IPS-15b (cell line): ENCODE measurements around the gene ROCK2.

Experiments used
- H3K27me3 ChIP-seq: one replicate; pipeline ENCODE4 v1.6.1; 2013; ENCODE audit warnings: low read length; ENCODE audit not compliant: control insufficient read depth, insufficient read depth
- H3K36me3 ChIP-seq: one replicate; pipeline ENCODE4 v1.6.1; 2013; ENCODE audit warnings: low read length; ENCODE audit not compliant: control insufficient read depth, insufficient read depth
- H3K4me1 ChIP-seq: one replicate; pipeline ENCODE4 v1.6.1; 2013; ENCODE audit warnings: mild to moderate bottlenecking, low read length; ENCODE audit not compliant: control insufficient read depth, insufficient read depth
- H3K4me3 ChIP-seq: one replicate; pipeline ENCODE4 v1.5.1; 2013; ENCODE audit warnings: low read depth, low read length
- H3K9ac ChIP-seq: one replicate; pipeline ENCODE4 v1.6.1; 2013; ENCODE audit warnings: low read depth, mild to moderate bottlenecking, low read length
- H3K9me3 ChIP-seq: one replicate; pipeline ENCODE4 v1.6.1; 2013; ENCODE audit warnings: mild to moderate bottlenecking, low read length; ENCODE audit not compliant: control insufficient read depth, insufficient read depth

ROCK2 gene

GRCh38 chr2:11377928-11378545, 33.6 kb upstream of the ROCK2 start:
- H3K9ac ChIP-seq = no peak overlapping the region

DNA sequence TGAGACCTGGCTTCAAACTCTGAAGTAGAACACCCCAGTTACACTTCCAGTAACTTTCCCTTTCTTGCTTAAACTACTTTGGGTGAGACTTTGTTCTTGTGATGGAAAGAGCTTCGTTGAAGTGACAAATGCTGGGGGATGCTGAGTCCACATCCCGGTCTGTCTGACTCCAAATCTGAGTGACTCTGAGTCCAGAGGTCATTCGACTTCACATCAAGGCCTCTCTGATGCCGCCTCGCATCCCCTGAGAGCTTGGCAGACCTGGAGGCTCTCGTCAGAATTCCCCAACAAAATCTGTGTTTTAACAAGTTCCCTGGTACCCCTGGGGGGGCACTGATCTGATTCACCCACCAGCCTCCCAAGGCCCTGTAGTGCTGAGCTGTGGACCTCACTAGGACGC, 31.6 kb upstream of the ROCK2 start:
- Histone ChIP-seq H3K9ac (no peak overlapping the region), H3K36me3 (no peaks in the 10 kb centered on the region), H3K4me3 (no peak overlapping the region), H3K4me1 (peaks cover 4% of the 10 kb centered on the region), H3K9me3 (no peaks in the 10 kb centered on the region), H3K27me3 (no peaks in the 10 kb centered on the region)

More at GRCh38 chr2:11377928-11378545, 33.6 kb upstream of the ROCK2 start:
- no peaks in the 10 kb centered on the region for H3K36me3 ChIP-seq
- no peak overlapping the region for H3K4me3 ChIP-seq
- no peaks in the 10 kb centered on the region for H3K27me3 ChIP-seq
- H3K4me1 ChIP-seq = peaks cover 4% of the 10 kb centered on the region
- no peaks in the 10 kb centered on the region for H3K9me3 ChIP-seq

DNA sequence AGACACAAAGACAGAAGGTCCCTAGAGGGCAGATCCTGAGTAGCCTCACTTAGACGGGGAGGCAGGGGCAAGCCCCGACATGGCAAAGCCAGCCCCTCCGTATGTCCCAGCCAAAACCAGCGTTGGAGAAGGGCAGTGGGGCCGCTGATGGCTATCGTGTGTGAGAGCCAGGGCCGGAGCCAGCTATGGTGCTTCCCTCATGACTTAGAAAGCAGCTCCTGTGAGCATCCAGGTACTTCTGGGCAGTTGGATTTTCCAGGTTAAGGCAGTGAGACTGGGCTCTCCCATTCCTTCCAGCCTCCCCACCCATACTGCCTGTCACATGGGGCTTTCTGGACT, 31.2 kb upstream of the ROCK2 start:
- H3K4me1 ChIP-seq = peaks cover 4% of the 10 kb centered on the region
- H3K9me3 ChIP-seq = no peaks in the 10 kb centered on the region
- H3K9ac ChIP-seq = no peak overlapping the region
- no peaks in the 10 kb centered on the region for H3K27me3 ChIP-seq
- no peak overlapping the region for H3K4me3 ChIP-seq
- no peaks in the 10 kb centered on the region for H3K36me3 ChIP-seq

DNA sequence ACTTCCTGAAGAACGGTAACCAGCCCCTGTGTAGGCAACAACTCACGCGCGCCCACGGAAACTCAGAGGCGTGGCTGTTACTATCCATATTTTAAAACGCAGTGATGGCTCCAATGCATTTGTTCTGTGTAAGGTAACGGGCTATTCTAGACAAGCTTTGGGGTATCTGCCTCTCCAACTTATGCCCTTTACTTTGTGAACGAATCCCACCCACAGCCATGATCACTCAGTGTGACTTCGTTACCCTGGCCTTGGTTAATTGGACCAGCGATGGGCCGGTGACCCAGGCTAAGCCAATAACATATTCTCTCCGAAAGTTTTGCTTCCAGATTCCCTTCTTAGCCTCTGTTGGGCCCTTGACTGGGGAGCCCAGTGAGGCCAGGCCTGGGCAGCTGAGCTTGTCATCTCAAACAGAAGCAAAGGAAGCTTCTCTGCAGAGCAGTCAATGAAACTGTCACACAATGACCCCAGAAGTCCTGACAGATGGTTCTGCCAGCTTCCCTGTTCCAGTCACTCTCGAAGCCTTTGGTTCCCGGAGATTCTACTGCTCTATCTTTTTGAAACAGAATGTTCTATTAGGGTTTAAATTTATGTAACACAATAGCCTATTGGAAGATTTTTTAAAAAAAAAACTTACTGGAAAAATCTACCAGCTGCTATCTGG, 30.7 kb upstream of the ROCK2 start:
- Histone ChIP-seq H3K4me1 (peaks cover 4% of the 10 kb centered on the region), H3K4me3 (no peak overlapping the region), H3K9ac (no peak overlapping the region)

GRCh38 chr2:11373096-11373495, 28.7 kb upstream of the ROCK2 start:
- H3K4me3 ChIP-seq = no peak overlapping the region

More for the DNA sequence above, 30.7 kb upstream of the ROCK2 start:
- Histone ChIP-seq H3K27me3 (no peaks in the 10 kb centered on the region), H3K9me3 (no peaks in the 10 kb centered on the region), H3K36me3 (no peaks in the 10 kb centered on the region)

GRCh38 chr2:11371092-11371937, 26.9 kb upstream of the ROCK2 start:
- Histone ChIP-seq H3K9me3 (no peaks in the 10 kb centered on the region), H3K9ac (peak overlapping the region; percentile 12), H3K4me1 (peaks cover 4% of the 10 kb centered on the region), H3K27me3 (no peaks in the 10 kb centered on the region), H3K36me3 (no peaks in the 10 kb centered on the region), H3K4me3 (no peak overlapping the region)

More at GRCh38 chr2:11373096-11373495, 28.7 kb upstream of the ROCK2 start:
- Histone ChIP-seq H3K36me3 (no peaks in the 10 kb centered on the region), H3K9me3 (no peaks in the 10 kb centered on the region), H3K27me3 (no peaks in the 10 kb centered on the region), H3K4me1 (peaks cover 4% of the 10 kb centered on the region), H3K9ac (no peak overlapping the region)

DNA sequence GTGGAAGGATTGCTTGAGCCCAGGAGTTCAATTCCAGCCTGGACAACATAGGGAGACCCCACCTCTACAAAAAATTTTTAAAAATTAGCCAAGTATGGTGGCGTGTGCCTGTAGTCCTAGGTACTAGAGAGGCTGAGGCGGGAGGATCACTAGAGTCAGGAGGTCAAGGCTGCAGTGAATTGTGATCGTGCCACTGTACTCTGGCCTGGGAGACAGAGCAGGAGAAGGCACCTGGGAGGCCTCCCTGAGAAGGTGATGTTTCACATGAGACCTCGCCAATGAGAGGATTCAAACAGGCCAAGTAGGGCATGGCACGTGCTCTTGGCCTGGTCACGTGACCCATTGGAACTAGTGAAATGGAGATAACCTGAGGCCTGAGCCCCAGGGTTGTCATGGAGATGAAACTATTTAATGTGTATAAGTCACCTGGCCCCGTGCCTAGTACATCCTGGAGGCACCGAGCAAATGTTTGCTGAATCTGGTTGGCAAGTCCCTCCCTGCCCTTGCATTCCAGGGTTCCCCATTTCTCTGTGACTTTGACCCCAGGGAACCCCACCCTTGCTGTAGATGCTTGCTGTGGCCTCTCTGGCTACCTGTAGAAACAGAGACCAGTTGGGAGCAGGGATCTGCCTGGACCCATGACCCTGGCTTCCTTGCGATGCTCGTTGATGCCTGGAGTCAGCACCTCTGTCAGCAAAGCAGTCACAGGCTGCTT, 26.1 kb upstream of the ROCK2 start:
- Histone ChIP-seq H3K9ac (no peak overlapping the region), H3K9me3 (no peaks in the 10 kb centered on the region), H3K4me1 (peaks cover 4% of the 10 kb centered on the region), H3K4me3 (no peak overlapping the region), H3K36me3 (no peaks in the 10 kb centered on the region), H3K27me3 (no peaks in the 10 kb centered on the region)

GRCh38 chr2:11368059-11368572, 23.7 kb upstream of the ROCK2 start:
- Histone ChIP-seq H3K36me3 (no peaks in the 10 kb centered on the region), H3K4me1 (no peaks in the 10 kb centered on the region), H3K9ac (no peak overlapping the region), H3K27me3 (no peaks in the 10 kb centered on the region), H3K4me3 (no peak overlapping the region), H3K9me3 (no peaks in the 10 kb centered on the region)

GRCh38 chr2:11367170-11367730, 22.8 kb upstream of the ROCK2 start:
- Histone ChIP-seq H3K9ac (no peak overlapping the region), H3K4me3 (no peak overlapping the region), H3K27me3 (no peaks in the 10 kb centered on the region), H3K36me3 (no peaks in the 10 kb centered on the region), H3K9me3 (no peaks in the 10 kb centered on the region), H3K4me1 (no peaks in the 10 kb centered on the region)

- H3K27me3 ChIP-seq = no peaks in the 10 kb centered on the region
- no peaks in the 10 kb centered on the region for H3K9me3 ChIP-seq
- H3K4me3 ChIP-seq = no peak overlapping the region
- H3K4me1 ChIP-seq = no peaks in the 10 kb centered on the region
- no peak overlapping the region for H3K9ac ChIP-seq
- no peaks in the 10 kb centered on the region for H3K36me3 ChIP-seq
Measured at GRCh38 chr2:11366326-11366741, 21.9 kb upstream of the ROCK2 start.
